Fibroblast of skin of right quadriceps (primary cell): ENCODE results near the gene DENND10.
"Not testable (repeated sequence)": the region's sequence is repeated elsewhere in the genome, so short reads cannot be mapped to it uniquely, and the experiment has no call there.

Experiments used
- DNase-seq: peaks from one replicate; pipeline ENCODE4 v3.0.0-alpha.2; 2013

Gene DENND10

DNA sequence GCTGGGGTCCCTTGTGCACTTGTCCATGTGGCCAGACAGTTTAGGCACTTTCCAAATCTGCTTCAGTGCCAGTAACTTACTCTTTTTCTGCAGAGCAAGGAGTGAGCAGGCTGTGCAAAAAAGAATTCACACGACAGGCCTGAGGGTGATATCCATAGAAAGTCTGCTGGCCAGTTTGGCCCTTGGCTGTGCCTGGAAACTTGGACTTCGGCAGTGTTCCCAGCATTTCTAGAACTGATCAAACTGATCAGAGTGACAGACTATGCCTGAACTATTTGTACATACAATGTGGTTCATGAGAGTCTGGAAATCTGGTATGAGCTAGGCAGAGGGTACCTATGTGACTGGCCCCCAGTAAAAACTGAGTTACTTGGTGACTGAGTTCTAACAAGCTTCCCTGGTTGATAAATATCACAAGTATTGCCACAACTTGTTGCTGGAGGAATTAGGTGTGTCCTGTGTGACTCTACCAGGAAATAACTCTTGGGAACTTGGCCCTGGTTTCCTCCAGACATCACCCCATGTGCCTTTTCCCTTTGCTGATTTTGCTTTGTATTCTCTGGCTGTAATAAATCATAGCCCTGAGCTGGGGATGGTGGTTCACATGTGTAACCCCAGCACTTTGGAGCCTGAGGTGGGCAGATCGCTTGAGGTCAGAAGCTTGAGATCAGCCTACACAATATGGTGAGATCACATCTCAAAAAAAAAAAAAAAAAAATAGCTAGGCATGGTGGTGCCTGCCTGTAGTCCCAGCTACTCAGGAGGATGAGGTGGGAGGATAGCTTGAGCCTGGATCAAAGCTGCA, 3.3 kb upstream of the DENND10 start:
- DNase-seq = no peak

DNA sequence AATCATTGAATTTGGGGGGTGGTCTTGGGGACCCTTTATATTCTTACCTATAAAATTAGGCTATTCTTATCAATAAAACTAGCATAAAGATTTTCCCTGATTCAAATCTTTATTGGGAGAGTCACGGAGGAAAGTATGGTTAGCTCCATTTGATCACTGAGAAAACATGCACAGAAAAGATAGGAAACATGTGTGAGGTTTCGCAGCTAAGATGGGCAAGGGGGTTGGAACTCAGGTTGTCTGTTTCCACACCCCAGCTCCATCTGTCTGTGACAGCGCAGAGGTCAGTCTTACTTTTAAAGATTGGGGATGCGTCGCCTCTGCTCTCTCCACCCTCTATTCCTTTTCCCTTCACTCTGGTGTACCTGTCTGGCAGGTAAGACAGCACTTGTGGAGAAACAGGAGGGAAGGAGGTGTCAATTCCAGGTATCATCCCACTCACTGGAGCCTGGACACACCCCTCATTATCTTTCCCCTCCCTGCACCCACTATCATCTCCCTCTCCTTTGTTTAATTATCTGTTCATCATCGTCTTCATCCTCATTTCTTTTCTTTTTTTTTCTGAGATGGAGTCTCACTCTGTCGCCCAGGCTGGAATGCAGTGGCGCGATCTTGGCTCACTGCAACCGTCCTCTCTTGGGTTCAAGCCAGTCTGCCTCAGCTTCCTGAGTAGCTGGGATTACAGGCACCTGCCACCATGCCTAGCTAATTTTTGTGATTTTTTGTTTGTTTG, 2.4 kb upstream of the DENND10 start:
- no peak for DNase-seq

DNA sequence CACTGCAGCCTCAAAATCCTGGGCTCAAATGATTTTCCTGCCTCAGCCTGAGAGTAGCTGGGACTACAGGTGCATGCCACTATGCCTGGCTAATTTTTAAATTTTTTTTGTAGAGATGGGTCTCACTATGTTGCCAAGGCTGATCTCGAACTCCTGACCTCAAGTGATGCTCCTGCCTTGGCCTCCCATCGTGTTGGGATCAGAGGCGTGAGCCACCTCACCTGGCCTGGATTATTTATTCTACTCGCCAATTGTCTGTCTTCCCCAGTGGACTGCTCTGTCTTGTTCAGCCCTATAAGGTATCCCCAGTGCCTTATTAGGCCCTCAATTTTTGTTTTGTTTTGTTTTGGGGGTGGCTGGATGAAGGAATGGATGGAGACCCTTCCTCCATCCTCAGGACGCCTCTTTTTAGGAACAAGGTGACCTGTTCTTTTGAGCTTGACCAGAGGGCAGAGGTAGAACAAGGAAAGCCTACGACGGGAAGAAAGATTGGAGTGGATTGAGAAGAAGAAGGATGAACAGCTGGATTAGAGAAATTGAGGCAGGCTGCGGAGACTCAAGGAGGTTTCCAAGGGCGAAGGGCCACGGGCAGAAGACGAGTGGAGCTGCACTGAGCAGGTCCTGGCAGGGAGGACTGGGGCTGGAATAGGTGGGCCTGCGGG, 541 bp upstream of the DENND10 start:
- DNase-seq = no peak

DNA sequence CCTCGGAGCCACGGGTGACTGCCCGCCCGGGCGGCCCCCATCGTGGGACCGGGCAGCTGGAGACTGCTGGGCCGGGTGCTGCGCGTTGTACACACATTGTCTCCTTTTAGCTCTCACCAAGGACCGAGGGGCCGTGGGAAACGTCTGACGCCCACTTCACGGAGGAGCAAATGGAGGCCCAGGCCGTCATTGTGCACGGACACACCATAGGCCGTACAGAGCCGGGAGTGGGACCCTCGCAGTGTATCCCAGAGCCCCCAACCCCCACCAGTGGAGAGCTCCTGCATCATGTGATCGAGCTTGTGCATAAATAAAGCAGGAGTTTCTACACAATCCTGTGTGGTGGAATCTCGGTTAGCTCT, 722 bp downstream of the DENND10 start:
- DNase-seq = peak; percentile 10

DNA sequence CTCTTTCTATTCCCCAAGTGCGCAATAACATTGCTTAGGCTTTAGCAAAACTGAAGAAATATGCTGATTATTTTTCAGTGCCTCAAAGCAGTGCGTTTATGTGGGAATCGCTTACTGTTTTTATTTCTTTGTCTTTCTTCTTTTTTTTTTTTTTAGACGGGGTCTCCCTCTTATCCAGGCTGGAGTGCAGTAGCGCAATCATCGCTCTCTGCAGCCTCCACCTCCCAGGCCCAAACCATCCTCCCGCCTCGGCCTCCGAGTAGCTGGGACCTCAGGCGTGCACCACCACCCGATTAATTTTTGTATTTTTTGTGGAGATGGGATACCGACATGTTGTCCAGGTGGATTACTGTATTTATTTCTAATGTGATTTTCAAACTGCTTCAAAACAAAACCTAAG, 1.2 kb downstream of the DENND10 start:
- no peak for DNase-seq

DNA sequence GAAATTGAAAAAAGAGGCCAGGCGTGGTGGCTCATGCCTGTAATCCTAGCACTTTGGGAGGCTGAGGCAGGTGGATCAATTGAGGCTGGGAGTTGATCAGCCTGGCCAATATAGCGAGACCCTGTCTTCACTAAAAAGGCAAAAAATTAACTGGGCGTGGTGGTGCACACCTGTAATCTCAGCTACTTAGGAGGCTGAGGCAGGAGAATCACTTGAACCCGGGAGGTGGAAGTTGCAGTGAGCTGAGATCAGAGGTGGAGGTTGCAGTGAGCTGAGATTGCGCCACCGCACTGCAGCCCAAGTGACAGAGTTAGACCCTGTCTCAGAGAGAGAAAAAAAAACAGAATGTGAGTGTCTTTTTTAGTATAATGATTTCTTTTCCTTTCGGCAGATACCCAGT, 2.0 kb downstream of the DENND10 start:
- not testable (repeated sequence) for DNase-seq

DNA sequence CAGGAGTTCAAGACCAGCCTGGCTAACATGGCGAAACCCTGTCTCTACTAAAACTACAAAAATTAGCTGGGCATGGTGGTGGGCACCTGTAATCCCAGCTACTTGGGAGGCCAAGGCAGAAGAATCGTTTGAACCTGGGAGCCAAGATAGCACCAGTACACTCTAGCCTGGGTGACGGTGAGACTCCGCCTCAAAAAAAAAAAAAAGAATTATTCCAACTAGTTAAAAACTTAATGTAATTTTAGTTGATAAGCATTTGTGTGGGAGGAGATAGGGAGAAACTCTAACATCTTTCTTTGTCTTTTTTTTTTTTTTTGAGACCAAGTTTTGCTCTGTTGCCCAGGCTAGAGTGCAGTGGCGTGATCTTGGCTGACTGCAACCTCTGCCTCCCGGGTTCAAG, 3.2 kb downstream of the DENND10 start:
- DNase-seq = not testable (repeated sequence)

DNA sequence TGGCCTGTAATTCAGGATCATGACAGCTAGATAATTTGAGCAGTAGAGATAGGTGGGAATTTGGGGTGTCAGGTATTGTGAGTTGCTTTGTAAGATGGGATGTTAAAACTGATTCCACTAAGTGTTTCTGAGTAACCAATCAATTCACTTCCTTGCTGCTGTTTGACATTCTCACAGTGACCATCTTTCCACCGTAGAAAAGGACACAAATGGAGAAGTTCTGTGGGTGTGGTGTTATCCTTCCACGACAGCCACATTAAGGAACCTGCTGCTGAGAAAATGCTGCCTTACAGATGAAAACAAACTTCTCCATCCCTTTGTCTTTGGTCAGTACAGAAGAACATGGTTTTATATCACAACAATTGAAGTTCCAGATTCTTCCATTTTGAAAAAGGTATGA, 3.9 kb downstream of the DENND10 start:
- DNase-seq = not testable (repeated sequence)

DNA sequence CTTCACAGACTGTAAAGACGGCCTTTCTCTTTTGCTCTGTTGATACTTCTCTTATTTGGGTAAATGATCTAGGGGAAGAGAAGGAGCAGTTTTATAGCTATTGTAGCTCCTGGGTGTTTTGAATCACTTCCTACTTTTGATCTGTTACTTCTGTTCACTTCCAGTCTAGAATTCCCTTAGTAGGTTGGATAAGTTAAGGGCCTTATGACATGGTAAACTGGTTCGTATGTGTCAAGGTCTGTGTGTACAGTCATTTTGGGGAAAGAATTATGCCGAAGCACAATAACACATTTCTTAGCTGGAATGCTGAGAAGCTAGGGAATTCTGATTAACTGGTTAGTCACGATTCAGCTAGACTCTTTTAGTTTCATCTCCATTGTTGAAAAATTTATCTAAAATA, 8.1 kb downstream of the DENND10 start:
- DNase-seq = peak; percentile 37

DNA sequence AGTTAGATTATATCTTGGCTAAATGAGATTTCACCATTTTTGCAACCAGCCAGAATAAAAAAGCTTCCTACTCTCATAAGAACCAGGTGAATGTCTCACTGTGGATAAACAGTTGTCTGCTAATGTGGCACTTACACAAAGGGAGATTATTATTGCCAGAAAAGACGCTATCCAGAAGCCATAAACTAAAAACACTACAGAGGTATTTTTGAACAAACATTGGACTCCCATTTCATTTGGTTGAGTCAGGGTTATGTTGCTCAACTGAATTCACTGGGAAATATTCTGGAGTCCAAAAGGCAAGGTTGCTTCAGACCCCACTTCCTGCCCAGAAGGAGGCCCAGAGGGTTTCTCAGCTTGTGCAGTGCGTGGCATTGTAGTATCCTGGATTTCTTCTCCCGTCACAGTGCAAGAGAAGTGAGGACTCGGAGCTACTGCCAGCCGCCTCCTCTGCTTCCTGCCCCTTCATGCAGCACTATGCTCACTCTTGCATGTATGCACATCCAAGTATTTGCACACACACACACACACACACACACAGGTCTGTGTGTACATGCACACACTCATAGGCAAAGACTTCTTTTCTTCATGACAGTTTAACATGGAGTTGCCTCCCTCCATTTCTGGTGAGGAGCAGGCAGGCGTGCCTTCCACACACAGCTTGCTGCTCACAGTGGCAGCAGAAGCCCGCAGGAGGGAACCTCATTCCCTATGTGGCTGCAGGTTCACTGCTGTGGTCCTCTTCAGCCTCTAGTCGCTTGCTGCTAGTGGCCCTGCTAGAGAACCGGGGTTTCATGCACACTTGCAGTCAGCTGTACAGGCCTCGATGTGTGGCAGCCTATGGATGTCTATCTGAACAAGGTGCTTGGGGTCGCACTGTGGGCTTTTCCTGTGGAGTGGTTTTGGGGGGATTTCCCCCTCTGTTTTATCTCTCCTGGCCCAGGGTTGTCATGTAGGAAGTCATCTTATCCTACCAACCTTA, 10.1 kb downstream of the DENND10 start:
- peak; percentile 88 for DNase-seq

DNA sequence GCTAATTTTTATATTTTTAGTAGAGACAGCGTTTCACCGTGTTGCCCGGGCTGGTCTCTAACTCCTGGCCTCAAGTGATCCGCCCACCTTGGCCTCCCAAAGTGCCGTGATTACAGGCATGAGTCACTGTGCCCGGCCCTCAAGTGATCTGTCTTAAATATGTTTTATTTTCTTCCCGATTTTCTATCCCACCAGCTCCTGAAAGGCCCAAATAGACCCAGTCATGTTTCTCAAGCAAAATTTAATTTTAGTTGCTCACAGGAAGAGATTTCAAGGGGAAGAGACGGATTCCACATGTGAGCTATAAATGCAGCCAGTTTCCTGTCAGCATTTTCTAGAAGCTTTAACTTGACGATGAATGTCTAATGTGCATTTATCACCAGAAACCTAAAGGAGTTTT, 12.0 kb downstream of the DENND10 start:
- DNase-seq = peak; percentile 32

DNA sequence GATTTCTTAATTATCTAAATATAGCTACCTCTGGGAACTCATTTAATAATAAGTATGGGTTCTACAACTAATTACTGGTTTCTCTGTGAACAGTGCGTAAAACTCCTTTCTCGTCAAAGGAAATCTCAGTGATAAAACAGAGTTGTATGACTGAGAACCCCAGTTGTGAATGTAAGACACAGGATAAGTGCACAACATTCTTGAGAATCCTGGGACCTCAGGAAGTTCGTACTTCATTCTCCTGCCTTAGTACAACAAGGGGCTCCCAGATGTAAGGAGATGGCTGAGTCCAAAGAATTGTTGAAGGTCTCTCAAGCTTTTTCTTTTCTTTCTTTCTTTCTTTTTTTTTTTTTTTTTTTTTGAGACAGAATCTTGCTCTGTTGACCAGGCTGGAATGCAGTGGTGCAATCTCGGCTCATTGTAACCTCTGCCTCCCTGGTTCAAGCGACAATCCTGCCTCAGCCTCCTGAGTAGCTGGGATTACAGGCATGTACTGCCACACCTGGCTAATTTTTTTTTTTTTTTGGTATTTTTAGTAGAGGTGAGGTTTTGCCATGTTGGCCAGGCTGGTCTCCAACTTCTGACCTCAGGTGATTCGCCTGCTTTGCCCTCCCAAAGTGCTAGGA, 12.5 kb downstream of the DENND10 start:
- DNase-seq = no peak

DNA sequence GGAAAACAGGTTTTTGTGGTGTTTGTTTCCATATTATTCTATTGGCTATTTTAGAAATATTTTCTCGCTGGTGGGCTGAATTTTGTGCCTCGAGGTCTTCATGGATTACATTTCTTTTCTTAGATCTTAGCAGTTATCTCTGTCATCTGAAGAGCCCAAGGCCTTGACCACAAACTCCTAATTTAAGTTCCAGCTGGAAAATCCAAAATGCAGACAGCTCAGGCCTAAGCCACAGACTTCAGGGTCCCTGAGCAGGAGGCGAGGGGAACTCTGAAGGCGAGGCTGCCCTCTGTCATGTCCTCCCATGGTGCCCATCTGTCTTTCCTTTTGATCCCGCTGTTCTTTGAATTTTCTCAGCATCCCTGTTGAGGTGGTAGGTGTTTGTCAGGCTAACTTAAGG, 14.3 kb downstream of the DENND10 start:
- DNase-seq = no peak

DNA sequence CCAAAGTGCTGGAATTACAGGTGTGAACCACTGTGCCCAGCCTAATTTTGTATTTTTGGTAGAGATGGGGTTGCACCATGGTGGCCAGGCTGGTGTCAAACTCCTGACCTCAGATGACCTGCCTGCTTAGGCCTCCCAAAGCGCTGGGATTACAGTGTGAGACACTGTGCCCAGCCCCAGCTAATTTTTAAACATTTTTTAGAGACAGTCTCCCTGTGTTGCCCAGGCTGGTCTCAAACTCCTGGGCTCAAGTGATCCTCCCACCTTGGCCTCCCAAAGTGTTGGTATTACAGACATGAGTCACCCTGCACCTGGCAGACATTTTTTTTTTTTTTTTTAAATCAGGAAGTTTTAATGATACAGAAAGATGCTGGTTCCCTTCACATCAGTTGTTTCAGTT, 15.5 kb downstream of the DENND10 start:
- DNase-seq = no peak

DNA sequence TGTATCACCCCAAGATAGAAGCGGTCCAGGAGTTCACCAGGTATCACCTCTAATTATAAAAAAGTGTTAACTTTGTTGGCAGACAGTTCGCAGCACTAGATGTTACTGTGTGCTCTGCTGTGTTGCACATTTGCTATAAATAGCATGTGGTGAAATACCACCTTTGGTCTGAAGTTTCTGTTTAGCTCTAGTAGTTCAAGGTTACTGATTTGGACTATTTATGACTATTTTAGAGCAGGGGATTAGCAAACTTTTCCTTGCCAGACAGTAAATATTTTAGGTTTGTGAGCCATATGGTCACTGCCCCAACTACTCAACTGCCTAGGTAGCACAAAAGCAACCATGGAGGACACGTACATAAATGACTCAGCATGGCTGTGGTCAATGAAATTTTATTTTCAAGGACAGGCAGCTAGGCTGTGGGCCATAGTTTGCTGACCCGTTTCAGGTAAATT, 16.5 kb downstream of the DENND10 start:
- peak; percentile 45 for DNase-seq

DNA sequence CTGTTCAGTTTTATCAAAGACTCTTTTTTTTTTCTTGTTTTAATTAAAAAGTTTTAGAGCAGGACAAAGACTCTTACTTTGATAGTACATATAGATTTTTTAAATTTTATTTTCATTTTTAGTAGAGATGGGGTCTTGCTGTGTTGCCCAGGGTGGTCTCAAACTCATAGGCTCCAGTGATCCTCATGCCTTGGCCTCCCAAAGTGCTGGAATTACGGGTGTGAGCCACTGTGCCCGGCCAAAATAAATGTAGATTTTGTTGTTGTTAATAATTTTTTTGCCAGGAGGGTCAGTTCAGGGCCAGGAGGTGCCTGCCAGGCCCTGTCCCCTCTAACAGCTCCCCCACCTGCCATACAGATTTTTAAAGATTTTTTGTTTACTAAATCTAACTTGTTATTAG, 17.0 kb downstream of the DENND10 start:
- DNase-seq = no peak

DNA sequence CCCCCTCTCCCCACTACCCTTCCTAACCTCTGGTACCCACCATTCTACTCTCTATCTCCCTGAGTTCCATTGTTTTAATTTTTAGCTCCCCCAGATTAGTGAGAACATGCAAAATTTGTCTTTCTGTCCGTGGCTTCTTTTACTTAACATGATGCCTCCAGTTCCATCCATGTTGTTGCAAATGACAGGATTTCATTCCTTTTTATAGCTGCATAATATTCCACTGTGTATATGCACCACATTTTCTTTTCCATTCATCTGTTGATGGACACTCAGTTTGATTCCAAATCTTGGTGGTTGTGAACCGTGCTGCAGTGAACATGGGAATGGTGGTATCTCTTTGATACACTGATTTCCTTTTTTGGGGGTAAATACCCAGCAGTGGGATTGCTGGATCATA, 22.0 kb downstream of the DENND10 start:
- no peak for DNase-seq

DNA sequence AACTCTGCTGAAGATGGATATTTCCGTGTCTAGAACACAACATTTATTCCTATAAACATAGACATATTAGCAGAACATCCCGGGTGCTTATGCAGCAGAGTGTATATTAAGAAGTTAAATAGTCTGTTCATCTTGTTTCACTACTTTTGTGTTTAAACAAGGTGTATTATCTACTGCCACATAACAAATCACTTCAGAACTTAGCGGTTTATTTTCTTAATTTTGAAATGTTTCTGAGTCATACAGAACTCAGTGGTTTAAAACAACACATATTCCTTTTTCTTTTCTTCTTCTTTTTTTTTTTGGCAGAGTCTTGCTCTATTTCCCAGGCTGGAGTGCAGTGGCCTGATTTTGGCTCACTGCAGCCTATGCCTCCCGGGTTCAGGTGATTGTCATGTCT, 25.8 kb downstream of the DENND10 start:
- DNase-seq = no peak

DNA sequence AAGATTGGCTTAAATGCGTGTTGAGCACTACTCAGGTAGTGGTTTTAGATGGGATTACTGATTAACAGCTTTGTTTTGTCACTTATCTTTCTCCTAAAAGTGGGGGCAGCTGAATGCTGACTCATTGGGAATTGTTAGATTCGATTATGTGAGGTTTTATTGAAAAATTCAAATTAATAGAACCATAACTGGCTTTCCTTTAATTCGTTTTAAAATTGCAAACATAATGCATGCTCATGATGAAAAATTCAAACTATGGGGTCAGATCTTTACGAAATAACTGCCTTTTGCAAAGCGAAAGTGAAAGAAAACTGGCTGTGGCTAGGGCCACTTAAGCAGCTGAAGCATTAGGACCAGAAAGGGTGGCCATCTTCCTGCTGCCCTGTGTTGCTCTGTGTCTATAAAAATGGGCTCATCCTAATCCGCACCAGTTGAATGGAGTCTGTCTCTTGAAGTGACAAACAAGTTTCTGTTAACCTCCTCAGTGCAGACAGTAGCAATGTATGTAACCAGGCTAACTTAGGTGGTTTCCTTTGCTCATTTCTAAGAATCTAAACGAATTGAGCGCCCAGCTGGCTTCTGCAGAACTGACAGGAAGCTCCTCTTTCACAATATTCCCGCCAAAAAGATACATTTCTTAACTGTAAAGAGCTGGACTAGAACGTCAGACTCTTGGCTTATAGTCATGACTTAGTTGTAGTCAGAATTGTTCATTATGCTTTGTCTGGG, 27.8 kb downstream of the DENND10 start:
- no peak for DNase-seq

DNA sequence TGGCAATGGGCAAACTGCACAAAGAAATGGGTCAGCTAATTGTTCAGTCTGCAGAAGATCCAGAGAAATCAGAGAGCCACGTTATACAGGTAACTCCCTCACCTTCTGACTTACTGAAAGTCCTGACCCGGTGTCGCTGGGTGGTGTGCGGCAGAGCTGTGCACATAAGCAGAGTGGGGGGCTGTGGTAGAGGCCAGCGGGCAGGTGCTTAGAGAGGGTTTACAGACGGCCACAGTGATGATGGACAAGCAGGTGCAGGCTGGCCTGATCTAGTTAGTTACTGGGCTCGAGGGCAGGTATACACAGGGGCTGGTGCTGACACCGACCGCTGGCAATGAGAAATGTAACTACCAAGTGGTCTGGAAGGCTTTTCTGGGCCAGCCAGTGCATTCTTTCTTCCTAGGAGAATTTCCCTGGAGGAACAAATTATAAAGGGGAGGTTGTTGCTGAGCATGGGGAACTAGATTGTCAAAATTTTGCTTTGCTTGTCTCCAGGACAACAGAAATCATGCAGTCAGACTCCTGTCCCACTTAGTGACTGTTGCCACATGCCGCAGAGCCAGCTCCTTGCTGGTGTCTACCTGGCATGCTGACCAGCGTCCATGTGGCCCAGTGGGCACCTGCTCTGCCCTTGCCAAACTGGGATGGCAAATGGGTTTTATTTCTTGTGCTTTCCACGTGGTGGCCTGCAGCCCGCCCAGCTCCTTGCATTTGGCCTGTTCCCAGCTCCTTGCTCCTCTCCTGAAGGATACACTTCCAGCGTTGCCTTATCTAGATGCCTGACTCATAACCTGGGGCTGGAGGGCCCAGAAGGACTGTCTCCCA, 28.8 kb downstream of the DENND10 start:
- DNase-seq = no peak

DNA sequence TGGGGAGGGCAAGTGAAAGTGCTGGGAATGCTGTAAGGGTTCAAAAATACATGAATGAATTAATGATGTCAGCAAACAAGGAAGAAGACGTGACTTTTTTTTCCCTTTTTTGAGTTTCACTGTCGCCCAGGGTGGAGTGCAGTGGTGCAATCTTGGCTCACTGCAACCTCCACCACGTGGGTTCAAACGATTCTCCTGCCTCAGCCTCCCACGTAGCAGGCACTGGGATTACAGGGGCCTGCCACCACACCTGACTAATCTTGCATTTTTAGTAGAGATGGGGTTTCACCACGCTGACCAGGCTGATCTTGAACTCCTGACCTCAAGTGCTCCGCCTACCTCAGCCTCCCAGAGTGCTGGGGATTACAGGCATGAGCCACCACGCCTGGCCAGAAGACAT, 30.0 kb downstream of the DENND10 start:
- DNase-seq = no peak
